WTC11 (cell line): ENCODE results near the gene RELCH. TPM values are rescaled to one million over a fixed set of nuclear protein-coding genes. Genes with fewer than 3 reads are reported as not detected.

ENCODE experiments used
- ATAC-seq: fragments of 200-7000 bp; cut with Tn5 transposase; 2 replicates; pipeline ENCODE4 v1.10.0; 2021; ENCODE audit warnings: mild to moderate bottlenecking, moderate library complexity
- CTCF ChIA-PET: fragments of 300-600 bp; sonication (Branson Sonifier 250); formaldehyde crosslinking; loops from one replicate; lab custom pipeline; 2021; ENCODE audit warnings: antibody characterized with exemption; lab: Charles Lee
- POLR2A ChIA-PET: fragments of 350-600 bp; sonication (Branson Sonifier 250); formaldehyde crosslinking; loops from one replicate; lab custom pipeline; 2021; ENCODE audit warnings: antibody characterized with exemption; lab: Charles Lee
- DNase-seq: peaks from one replicate; pipeline ENCODE4 v3.0.0; 2021; ENCODE audit warnings: low spot score
- H3K27ac Mint-ChIP-seq: 2 replicates; pipeline ENCODE4 v1.8.0; 2021; ENCODE audit warnings: mixed read lengths
- H3K27me3 Mint-ChIP-seq: 2 replicates; pipeline ENCODE4 v1.8.0; 2021; ENCODE audit warnings: low read depth, mild to moderate bottlenecking, moderate library complexity, mixed read lengths
- H3K36me3 Mint-ChIP-seq: 2 replicates; pipeline ENCODE4 v1.8.0; 2021; ENCODE audit warnings: mixed read lengths
- H3K4me1 Mint-ChIP-seq: 2 replicates; pipeline ENCODE4 v1.8.0; 2022; ENCODE audit warnings: mixed read lengths
- H3K4me3 Mint-ChIP-seq: 2 replicates; pipeline ENCODE4 v1.8.0; 2021; ENCODE audit warnings: mild to moderate bottlenecking, moderate library complexity, mixed read lengths
- H3K9me3 Mint-ChIP-seq: 2 replicates; pipeline ENCODE4 v1.8.0; 2021; ENCODE audit warnings: mixed read lengths
- AFF4 ChIP-seq: sonication (generic); formaldehyde crosslinking; IDR thresholded peaks from 2 replicates; pipeline ENCODE4 v1.8.1; 2023; ENCODE audit warnings: mild to moderate bottlenecking, missing genetic modification reagents, borderline replicate concordance
- ATF3 ChIP-seq: sonication (generic); formaldehyde crosslinking; conservative IDR thresholded peaks from 2 replicates; pipeline ENCODE4 v1.8.1; 2022; ENCODE audit warnings: mild to moderate bottlenecking, missing genetic modification reagents
- EMX1 ChIP-seq: fragments of 250-450 bp; sonication (Bioruptor Pico); IDR thresholded peaks from 2 replicates; pipeline ENCODE4 v1.8.0; 2021; ENCODE audit warnings: mild to moderate bottlenecking
- ESRRA ChIP-seq: sonication (generic); formaldehyde crosslinking; IDR thresholded peaks from 2 replicates; pipeline ENCODE4 v1.8.1; 2022; ENCODE audit warnings: mild to moderate bottlenecking, missing genetic modification reagents, borderline replicate concordance
- FOXK1 ChIP-seq: sonication (generic); formaldehyde crosslinking; IDR thresholded peaks from 2 replicates; pipeline ENCODE4 v1.8.0; 2022; ENCODE audit warnings: mild to moderate bottlenecking, moderate library complexity, missing genetic modification reagents
- FOXP4 ChIP-seq: sonication (generic); formaldehyde crosslinking; IDR thresholded peaks from 2 replicates; pipeline ENCODE4 v1.8.0; 2022; ENCODE audit warnings: mild to moderate bottlenecking, missing genetic modification reagents
- HMGA2 ChIP-seq: fragments of 250-450 bp; sonication (Bioruptor Pico); IDR thresholded peaks from 2 replicates; pipeline ENCODE4 v1.4.0; 2021; ENCODE audit warnings: mild to moderate bottlenecking, moderate library complexity
- IRF1 ChIP-seq: sonication (generic); formaldehyde crosslinking; IDR thresholded peaks from 2 replicates; pipeline ENCODE4 v1.8.0; 2023; ENCODE audit warnings: missing genetic modification reagents
- IRF2 ChIP-seq: sonication (generic); formaldehyde crosslinking; IDR thresholded peaks from 2 replicates; pipeline ENCODE4 v1.8.0; 2022; ENCODE audit warnings: low read depth, missing genetic modification reagents, borderline replicate concordance
- JAZF1 ChIP-seq: fragments of 250-450 bp; sonication (Bioruptor Pico); IDR thresholded peaks from 2 replicates; pipeline ENCODE4 v1.9.0; 2021; ENCODE audit warnings: moderate library complexity, mild to moderate bottlenecking, inconsistent platforms
- MLX ChIP-seq: sonication (generic); formaldehyde crosslinking; IDR thresholded peaks from 2 replicates; pipeline ENCODE4 v1.8.1; 2023; ENCODE audit warnings: mild to moderate bottlenecking, missing genetic modification reagents, moderate library complexity
- MYBL2 ChIP-seq: sonication (generic); formaldehyde crosslinking; IDR thresholded peaks from 2 replicates; pipeline ENCODE4 v1.8.1; 2023; ENCODE audit warnings: mild to moderate bottlenecking, moderate library complexity, missing genetic modification reagents
- NFATC4 ChIP-seq: fragments of 250-450 bp; sonication (Bioruptor Pico); IDR thresholded peaks from 2 replicates; pipeline ENCODE4 v1.9.0; 2021; ENCODE audit warnings: mild to moderate bottlenecking
- NFE2L1 ChIP-seq: sonication (generic); formaldehyde crosslinking; IDR thresholded peaks from 2 replicates; pipeline ENCODE4 v1.8.1; 2023; ENCODE audit warnings: missing genetic modification reagents
- NR1H2 ChIP-seq: sonication (generic); formaldehyde crosslinking; IDR thresholded peaks from 2 replicates; pipeline ENCODE4 v1.9.0; 2021; ENCODE audit warnings: mild to moderate bottlenecking, moderate library complexity, missing genetic modification reagents
- PRRX2 ChIP-seq: fragments of 250-450 bp; sonication (Bioruptor Pico); IDR thresholded peaks from 2 replicates; pipeline ENCODE4 v1.8.0; 2021; ENCODE audit warnings: mild to moderate bottlenecking
- RORB ChIP-seq: fragments of 250-450 bp; sonication (Bioruptor Pico); IDR thresholded peaks from 2 replicates; pipeline ENCODE4 v1.9.0; 2021; ENCODE audit warnings: mild to moderate bottlenecking
- SMAD4 ChIP-seq: sonication (generic); formaldehyde crosslinking; IDR thresholded peaks from 2 replicates; pipeline ENCODE4 v1.8.0; 2022; ENCODE audit warnings: mild to moderate bottlenecking, missing genetic modification reagents
- SP1 ChIP-seq: sonication (generic); formaldehyde crosslinking; conservative IDR thresholded peaks from 2 replicates; pipeline ENCODE4 v1.8.1; 2022; ENCODE audit warnings: missing genetic modification reagents
- TP53 ChIP-seq: sonication (generic); formaldehyde crosslinking; IDR thresholded peaks from 2 replicates; pipeline ENCODE4 v1.8.1; 2023; ENCODE audit warnings: mild to moderate bottlenecking, missing genetic modification reagents
- ZNF232 ChIP-seq: sonication (generic); formaldehyde crosslinking; IDR thresholded peaks from 2 replicates; pipeline ENCODE4 v1.8.0; 2022; ENCODE audit warnings: mild to moderate bottlenecking, missing genetic modification reagents
- ZNF396 ChIP-seq: fragments of 250-450 bp; sonication (Bioruptor Pico); IDR thresholded peaks from 2 replicates; pipeline ENCODE4 v1.8.0; 2021; ENCODE audit warnings: mild to moderate bottlenecking, moderate library complexity, borderline replicate concordance
- ZNF416 ChIP-seq: fragments of 250-450 bp; sonication (Bioruptor Pico); IDR thresholded peaks from 2 replicates; pipeline ENCODE4 v1.9.0; 2021; ENCODE audit warnings: mild to moderate bottlenecking, inconsistent platforms
- ZNF423 ChIP-seq: fragments of 250-450 bp; sonication (Bioruptor Pico); IDR thresholded peaks from 2 replicates; pipeline ENCODE4 v2.1.2; 2022; ENCODE audit warnings: mild to moderate bottlenecking, moderate library complexity
- ZNF671 ChIP-seq: fragments of 250-450 bp; sonication (Bioruptor Pico); IDR thresholded peaks from 2 replicates; pipeline ENCODE4 v1.8.0; 2021; ENCODE audit warnings: mild to moderate bottlenecking
- total RNA-seq: library from RNA; stranded (reverse); gene quantifications from 3 replicates; pipeline ENCODE4 v1.2.3, GENCODE V29; 2021
- TF ChIP-seq, protein P1 (sequence below): sonication (generic); formaldehyde crosslinking; IDR thresholded peaks from 2 replicates; pipeline ENCODE4 v1.8.1; 2023; ENCODE audit warnings: mild to moderate bottlenecking, missing genetic modification reagents
- TF ChIP-seq, protein P2 (sequence below): sonication (generic); formaldehyde crosslinking; IDR thresholded peaks from 2 replicates; pipeline ENCODE4 v1.8.1; 2022; ENCODE audit warnings: low read depth, missing genetic modification reagents, borderline replicate concordance
- TF ChIP-seq, protein P3 (sequence below): sonication (generic); formaldehyde crosslinking; IDR thresholded peaks from 2 replicates; pipeline ENCODE4 v1.8.1; 2023; ENCODE audit warnings: mild to moderate bottlenecking, missing genetic modification reagents, moderate library complexity

Gene RELCH
- total RNA-seq, 1 experiment from 2014 or later, result 30.2 TPM

GRCh38 chr18:62224229-62224628 is 37.2 kb downstream of the RELCH start:
- no peak for TF ChIP-seq HMGA2 (CRISPR knock-in tag)
- TF ChIP-seq, protein P1, sequence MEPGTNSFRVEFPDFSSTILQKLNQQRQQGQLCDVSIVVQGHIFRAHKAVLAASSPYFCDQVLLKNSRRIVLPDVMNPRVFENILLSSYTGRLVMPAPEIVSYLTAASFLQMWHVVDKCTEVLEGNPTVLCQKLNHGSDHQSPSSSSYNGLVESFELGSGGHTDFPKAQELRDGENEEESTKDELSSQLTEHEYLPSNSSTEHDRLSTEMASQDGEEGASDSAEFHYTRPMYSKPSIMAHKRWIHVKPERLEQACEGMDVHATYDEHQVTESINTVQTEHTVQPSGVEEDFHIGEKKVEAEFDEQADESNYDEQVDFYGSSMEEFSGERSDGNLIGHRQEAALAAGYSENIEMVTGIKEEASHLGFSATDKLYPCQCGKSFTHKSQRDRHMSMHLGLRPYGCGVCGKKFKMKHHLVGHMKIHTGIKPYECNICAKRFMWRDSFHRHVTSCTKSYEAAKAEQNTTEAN (CRISPR knock-in tag), result no peak
- no peak for TF ChIP-seq EMX1 (CRISPR knock-in tag)
- TF ChIP-seq, protein P2, sequence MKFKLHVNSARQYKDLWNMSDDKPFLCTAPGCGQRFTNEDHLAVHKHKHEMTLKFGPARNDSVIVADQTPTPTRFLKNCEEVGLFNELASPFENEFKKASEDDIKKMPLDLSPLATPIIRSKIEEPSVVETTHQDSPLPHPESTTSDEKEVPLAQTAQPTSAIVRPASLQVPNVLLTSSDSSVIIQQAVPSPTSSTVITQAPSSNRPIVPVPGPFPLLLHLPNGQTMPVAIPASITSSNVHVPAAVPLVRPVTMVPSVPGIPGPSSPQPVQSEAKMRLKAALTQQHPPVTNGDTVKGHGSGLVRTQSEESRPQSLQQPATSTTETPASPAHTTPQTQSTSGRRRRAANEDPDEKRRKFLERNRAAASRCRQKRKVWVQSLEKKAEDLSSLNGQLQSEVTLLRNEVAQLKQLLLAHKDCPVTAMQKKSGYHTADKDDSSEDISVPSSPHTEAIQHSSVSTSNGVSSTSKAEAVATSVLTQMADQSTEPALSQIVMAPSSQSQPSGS (CRISPR knock-in tag), result no peak
- no peak for TF ChIP-seq JAZF1 (CRISPR knock-in tag)
- no peak for TF ChIP-seq ZNF416 (CRISPR knock-in tag)
- TF ChIP-seq MYBL2 (CRISPR knock-in tag), result no peak
- TF ChIP-seq SP1 (CRISPR knock-in tag), result no peak
- no peak for TF ChIP-seq ZNF232 (CRISPR knock-in tag)
- TF ChIP-seq ZNF423 (CRISPR knock-in tag), result no peak
- no peak for TF ChIP-seq IRF1
- no peak for TF ChIP-seq ZNF671 (CRISPR knock-in tag)
- TF ChIP-seq MLX, result no peak
- no peak for TF ChIP-seq NFATC4
- TF ChIP-seq, protein P3, sequence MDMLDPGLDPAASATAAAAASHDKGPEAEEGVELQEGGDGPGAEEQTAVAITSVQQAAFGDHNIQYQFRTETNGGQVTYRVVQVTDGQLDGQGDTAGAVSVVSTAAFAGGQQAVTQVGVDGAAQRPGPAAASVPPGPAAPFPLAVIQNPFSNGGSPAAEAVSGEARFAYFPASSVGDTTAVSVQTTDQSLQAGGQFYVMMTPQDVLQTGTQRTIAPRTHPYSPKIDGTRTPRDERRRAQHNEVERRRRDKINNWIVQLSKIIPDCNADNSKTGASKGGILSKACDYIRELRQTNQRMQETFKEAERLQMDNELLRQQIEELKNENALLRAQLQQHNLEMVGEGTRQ (CRISPR knock-in tag), result no peak
- TF ChIP-seq NFE2L1, result no peak
- TF ChIP-seq FOXK1 (CRISPR knock-in tag), result no peak
- no peak for TF ChIP-seq ZNF396 (CRISPR knock-in tag)
- no peak for TF ChIP-seq NR1H2
- no peak for TF ChIP-seq ATF3 (CRISPR knock-in tag)
- POLR2A ChIA-PET, result no interaction called here

DNA sequence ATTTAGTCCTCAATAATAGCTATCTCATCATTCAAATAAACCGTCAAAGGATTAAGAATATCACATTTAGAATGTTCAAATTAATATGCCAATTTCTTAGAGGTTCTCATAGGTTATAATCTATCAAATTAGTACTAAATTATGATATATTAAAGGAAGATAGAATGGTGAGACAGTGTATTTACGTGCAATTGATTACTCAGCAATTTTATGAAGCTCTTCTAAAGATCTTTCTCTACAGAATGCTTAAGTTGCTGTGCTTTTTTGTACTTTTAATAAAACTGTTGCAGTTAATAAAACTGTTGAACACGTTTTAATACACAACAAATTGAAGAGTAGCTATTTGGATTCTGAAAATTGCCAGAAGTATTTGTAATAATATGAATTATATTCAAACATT is 39.0 kb downstream of the RELCH start:
- no peak overlapping the region for H3K4me3 Mint-ChIP-seq
- no peaks in the 10 kb centered on the region for H3K4me1 Mint-ChIP-seq
- H3K27me3 Mint-ChIP-seq, result no peaks in the 10 kb centered on the region
- ChIA-PET CTCF (no interaction called here), POLR2A (no interaction called here)
- no peak for ATAC-seq
- H3K36me3 Mint-ChIP-seq, result peaks cover 60% of the 10 kb centered on the region
- DNase-seq, result no peak
- peaks cover 14% of the 10 kb centered on the region for H3K9me3 Mint-ChIP-seq
- H3K27ac Mint-ChIP-seq, result no peak overlapping the region
- TF ChIP-seq SMAD4 (CRISPR knock-in tag) (no peak), RORB (CRISPR knock-in tag) (no peak), SP1 (CRISPR knock-in tag) (no peak), NR1H2 (no peak), FOXP4 (CRISPR knock-in tag) (no peak), TP53 (CRISPR knock-in tag) (no peak), HMGA2 (CRISPR knock-in tag) (no peak), IRF2 (CRISPR knock-in tag) (no peak), PRRX2 (CRISPR knock-in tag) (no peak), AFF4 (CRISPR knock-in tag) (no peak), ESRRA (CRISPR knock-in tag) (no peak)

More at GRCh38 chr18:62224229-62224628, 37.2 kb downstream of the RELCH start:
- CTCF ChIA-PET, result no interaction called here
- Mint-ChIP-seq H3K27ac (no peak overlapping the region), H3K36me3 (peaks cover 55% of the 10 kb centered on the region), H3K9me3 (peaks cover 14% of the 10 kb centered on the region), H3K4me3 (no peak overlapping the region), H3K27me3 (no peaks in the 10 kb centered on the region), H3K4me1 (no peaks in the 10 kb centered on the region)
- no peak for DNase-seq
- no peak for ATAC-seq
